Fibroblast of the aortic adventitia (primary cell): Measurements from ENCODE around the gene NUP214. TPM values are rescaled to one million over a fixed set of nuclear protein-coding genes. Genes with fewer than 3 reads are reported as not detected.
A peak's percentile ranks its signal among the peaks of the same experiment; 100 is the strongest.

Experiments
- DNase-seq: peaks from one replicate; pipeline ENCODE4 v3.0.0-alpha.2; 2010; ENCODE audit warnings: low read depth
- H3K4me3 ChIP-seq: 2 replicates; pipeline ENCODE4 v1.5.1; 2011; ENCODE audit warnings: low read depth, mild to moderate bottlenecking, control low read depth, low read length, moderate library complexity
- CTCF ChIP-seq: IDR thresholded peaks from 2 replicates; pipeline ENCODE4 v1.5.1; 2011; ENCODE audit warnings: mild to moderate bottlenecking, low read length, control low read depth, inconsistent platforms; ENCODE audit not compliant: insufficient read depth
- total RNA-seq: library from RNA; depleted of rRNA; stranded (reverse); fragments of >200 nt; gene quantifications from 2 replicates; pipeline ENCODE4 v1.2.3, GENCODE V29; 2012; ENCODE audit warnings: low replicate concordance

The NUP214 gene
- total RNA-seq, 1 donor: 20.2 TPM

GRCh38 chr9:131274674-131275331 lies 149.4 kb downstream of the NUP214 start:
- no peak for DNase-seq
- no peak overlapping the region for H3K4me3 ChIP-seq
- TF ChIP-seq CTCF: no peak

- DNase-seq: no peak
- TF ChIP-seq CTCF: no peak
- H3K4me3 ChIP-seq: no peak overlapping the region
These were observed 150.1 kb downstream of the NUP214 start for GRCh38 chr9:131275332-131276093.

DNA sequence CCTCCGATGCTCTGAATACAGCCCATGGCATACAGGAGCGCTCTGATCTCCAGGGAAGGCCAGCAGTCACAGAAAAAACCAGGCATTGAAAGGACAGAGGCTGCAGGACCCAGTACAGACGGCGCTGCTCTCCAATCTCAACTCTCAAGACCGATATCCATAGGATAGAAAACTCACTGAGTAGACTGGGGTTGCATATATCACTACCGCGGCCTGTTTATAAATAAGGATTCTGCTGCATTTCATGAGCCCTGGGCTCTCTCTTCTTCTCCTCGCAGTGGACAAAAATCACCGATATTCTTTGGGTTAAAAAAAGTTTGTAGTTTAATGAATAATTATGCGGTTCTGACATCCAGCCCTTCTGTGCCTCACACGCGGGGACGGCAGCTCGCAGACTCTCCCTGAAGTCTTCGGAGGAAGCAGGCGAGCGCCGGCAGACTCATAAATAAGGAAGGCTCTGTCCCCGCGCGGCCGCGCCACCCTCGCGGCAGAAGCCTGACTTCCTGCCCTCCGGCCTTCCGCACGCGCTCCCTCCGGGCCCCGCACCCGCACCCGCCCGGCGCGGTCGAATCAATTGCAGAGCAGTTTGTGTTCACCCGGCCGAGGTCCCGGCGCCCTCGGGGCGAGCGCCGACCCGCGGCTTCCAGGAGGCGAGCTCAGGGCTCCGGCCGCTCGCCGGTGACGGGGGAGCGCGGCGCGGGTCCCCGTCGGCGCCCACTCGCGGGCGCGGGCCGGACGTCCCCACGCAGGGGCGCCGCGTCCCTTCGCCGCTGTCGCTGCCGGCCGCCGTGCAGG lies 150.9 kb downstream of the NUP214 start, which contains the start of gene FAM78A:
TSS of gene FAM78A (minus strand) at position 417 of the 795 bp plus-strand sequence. CDS start at position 86, 331 bp downstream.
- no peak for DNase-seq
- peak within 1 kb of the TSS; percentile 57 for H3K4me3 ChIP-seq
- no peak for TF ChIP-seq CTCF

DNA sequence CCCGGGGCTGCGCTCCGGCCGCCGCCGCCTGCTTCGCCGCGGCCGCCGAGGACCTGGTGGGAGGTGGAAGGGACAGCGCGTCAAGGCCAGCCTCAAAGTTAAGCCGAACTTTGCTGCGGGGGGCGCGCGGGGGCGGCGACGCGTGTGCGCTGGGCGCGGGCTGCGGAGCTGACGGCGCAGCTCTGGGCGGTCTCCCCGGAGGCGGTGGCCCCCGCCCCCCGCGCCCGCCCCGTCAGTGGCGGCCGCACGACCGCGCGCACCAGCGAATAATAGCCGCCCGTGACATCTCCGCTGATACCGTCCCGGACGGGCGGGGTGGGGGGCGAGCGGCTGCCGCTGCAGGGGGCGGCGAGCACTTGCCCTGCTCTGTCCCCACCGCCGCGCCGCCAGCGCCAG lies 151.5 kb downstream of the NUP214 start:
- no peak for TF ChIP-seq CTCF
- DNase-seq: no peak
- H3K4me3 ChIP-seq: no peak overlapping the region

DNA sequence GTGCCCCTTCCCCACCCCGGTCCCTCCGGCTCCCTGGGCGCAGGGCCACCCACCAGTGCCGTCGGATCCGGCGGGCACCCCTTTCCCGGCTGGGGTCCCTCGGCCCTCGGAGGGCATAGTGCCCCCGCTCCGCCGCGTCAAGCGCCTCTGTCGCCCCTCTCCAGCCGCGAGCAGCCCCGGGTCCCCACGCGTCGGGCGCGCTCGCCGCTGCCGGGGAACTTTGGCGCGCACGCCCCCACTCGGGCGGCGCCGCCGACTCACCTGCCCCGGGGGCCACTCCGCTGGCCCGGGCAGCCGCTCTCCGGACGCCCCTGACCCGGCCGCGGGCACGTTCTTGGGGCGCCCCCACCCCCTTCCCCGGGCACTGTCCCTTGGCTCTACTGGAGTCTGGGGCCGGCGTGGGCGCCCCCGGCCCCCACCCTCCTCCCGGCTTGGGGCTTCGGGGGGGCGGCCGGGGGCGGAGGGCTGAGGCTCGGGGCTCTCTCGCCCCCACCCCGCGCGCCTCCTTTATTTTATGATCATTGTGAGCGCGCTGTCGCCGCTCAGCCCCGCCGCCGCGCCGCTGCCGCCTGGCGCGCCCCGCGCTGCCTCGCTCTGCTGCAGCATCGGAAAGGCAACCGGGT lies 152.0 kb downstream of the NUP214 start:
- DNase-seq: no peak
- H3K4me3 ChIP-seq: peak overlapping the region; percentile 57
- no peak for TF ChIP-seq CTCF

DNA sequence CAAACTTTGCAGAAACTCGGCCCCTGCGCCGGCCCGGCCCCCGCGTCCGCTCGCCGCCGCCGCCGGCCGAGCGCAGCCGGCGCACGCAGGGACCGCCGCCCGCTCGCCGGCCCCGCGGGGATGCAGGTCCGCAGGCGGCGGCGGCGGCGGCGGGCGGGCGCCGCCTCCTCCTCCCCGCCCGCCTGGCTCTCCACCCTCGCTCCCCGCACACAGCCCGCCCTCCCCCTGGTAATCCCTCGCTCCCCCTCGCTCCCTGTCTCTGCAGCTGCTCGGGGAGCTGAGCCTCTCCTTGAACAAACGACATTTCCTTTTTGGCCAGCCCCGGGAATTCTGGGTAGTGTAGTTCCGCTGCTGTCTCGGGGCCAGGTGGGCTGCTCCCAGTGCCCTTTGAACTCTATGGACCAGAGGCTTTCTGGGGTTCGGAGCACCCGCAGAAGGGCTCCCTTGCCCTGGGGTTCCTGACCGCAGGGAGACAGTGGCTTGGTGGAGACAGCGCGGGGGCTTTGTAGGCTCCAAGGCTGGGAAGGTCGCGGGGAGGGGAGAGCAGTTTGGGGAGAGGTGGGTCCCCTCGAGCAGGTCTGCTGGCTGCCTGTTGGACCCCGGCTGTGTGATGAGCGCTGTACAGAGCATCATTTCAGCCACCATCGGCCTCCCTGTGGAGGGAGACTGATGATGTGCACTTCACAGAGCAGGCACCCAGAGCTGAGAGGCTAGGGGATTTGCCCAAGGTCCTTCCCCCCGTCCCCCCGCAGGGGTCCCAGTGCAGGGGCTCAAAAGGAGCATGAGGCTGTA lies 152.7 kb downstream of the NUP214 start:
- TF ChIP-seq CTCF: no peak
- peak; percentile 74 for DNase-seq
- peak overlapping the region; percentile 57 for H3K4me3 ChIP-seq
